Body of pancreas (tissue), 4 donors: ENCODE results near the gene PRKCB. TPM values are rescaled to one million over a fixed set of nuclear protein-coding genes. Genes with fewer than 3 reads are reported as not detected.

Source experiments
- ATAC-seq: fragments of 150-250 bp; one replicate; pipeline ENCODE4 v1.9.1; 2016
- DNase-seq, 4 donors: peaks; one replicate each; pipeline ENCODE4 v3.0.0-alpha.2; 2019
- H3K27ac ChIP-seq, 4 donors: fragments of 200-600 bp; sonication (generic); 1 replicate in 3 of 4; 2 replicates in 1 of 4; pipeline versions ENCODE4 v1.5.1 to v1.6.1; 2016 to 2019; ENCODE audit warnings: mild to moderate bottlenecking in 1 of 4, mixed read lengths in 1 of 4, moderate library complexity in 1 of 4
- H3K27me3 ChIP-seq, 2 donors: fragments of 200-600 bp; sonication (generic); one replicate each; pipeline ENCODE4 v1.6.0; 2016; ENCODE audit warnings: mild to moderate bottlenecking in 1 of 2
- H3K36me3 ChIP-seq, 2 donors: fragments of 200-600 bp; sonication (generic); replicated peaks in 1 of 2; 2 replicates each; pipeline ENCODE4 v1.5.1; 2016; ENCODE audit warnings: low read depth in 2 of 2; ENCODE audit not compliant: insufficient read depth in 1 of 2
- H3K4me1 ChIP-seq: fragments of 200-600 bp; sonication (generic); one replicate; pipeline ENCODE4 v1.6.0; 2016
- H3K4me3 ChIP-seq, 2 donors: fragments of 200-600 bp; sonication (generic); 1 replicate in 1 of 2; 2 replicates in 1 of 2; pipeline ENCODE4 v1.5.1; 2016 to 2019
- H3K9me3 ChIP-seq, 3 donors: fragments of 200-600 bp; sonication (generic); 1 replicate in 2 of 3; 2 replicates in 1 of 3; pipeline ENCODE4 v1.5.1; 2016
- POLR2A ChIP-seq, 3 donors: fragments of 450-650 bp; IDR thresholded peaks; one replicate each; pipeline ENCODE4 v1.6.1; 2016; ENCODE audit warnings: antibody characterized with exemption in 3 of 3, mild to moderate bottlenecking in 2 of 3
- WGBS, 2 donors: methylation state at CpG; one replicate each; pipeline ENCODE4 v1.1.5; 2017; 5-methylcytosine and 5-hydroxymethylcytosine counted together
- intact Hi-C: fragments of 100-400 bp; cut with DNase I; formaldehyde crosslinking; loops from one replicate; pipeline ENCODE4 v1.15.1; 2023
- total RNA-seq, 2 donors: library from RNA; depleted of rRNA; stranded (reverse); fragments of >200 nt; gene quantifications; one replicate each; pipeline ENCODE4 v1.1.0, GENCODE V29; 2016
- TF ChIP-seq, protein P1 (sequence below), 7 experiments: fragments of 450-650 bp in 4 of 7; fragments of 200-600 bp in 3 of 7; sonication (generic) in 3 of 7; IDR thresholded peaks; one replicate each; pipeline ENCODE4 v1.5.1; 2016 to 2019; ENCODE audit warnings: antibody characterized with exemption in 7 of 7

PRKCB gene
- total RNA-seq, 2 donors from 2014 or later, result 0.33 to 10.6 TPM

DNA sequence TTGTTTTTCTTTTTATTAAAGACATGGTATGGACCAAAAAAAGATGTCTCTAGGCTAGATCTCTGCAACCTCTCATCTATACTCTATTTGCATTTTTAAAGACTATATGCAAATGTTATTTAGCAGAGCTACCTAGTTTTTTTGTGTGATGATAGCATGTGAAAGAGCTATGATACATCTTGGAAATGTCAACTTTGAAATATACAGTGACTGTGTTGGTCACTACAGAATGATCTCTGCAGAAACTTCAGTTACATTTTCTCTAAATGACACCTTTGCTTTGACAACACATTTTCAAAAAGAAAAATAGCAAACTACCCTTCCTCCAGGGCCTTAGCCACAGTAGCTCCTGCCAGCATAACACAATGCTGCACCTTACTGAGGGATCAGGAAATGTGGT is 86.6 kb downstream of the PRKCB start:
- H3K4me1 ChIP-seq, result no peaks in the 10 kb centered on the region
- H3K27me3 ChIP-seq, result no peaks in the 10 kb centered on the region
- no peak for TF ChIP-seq POLR2A (IDR thresholded peaks at IDR 0.05)
- TF ChIP-seq, protein P1, sequence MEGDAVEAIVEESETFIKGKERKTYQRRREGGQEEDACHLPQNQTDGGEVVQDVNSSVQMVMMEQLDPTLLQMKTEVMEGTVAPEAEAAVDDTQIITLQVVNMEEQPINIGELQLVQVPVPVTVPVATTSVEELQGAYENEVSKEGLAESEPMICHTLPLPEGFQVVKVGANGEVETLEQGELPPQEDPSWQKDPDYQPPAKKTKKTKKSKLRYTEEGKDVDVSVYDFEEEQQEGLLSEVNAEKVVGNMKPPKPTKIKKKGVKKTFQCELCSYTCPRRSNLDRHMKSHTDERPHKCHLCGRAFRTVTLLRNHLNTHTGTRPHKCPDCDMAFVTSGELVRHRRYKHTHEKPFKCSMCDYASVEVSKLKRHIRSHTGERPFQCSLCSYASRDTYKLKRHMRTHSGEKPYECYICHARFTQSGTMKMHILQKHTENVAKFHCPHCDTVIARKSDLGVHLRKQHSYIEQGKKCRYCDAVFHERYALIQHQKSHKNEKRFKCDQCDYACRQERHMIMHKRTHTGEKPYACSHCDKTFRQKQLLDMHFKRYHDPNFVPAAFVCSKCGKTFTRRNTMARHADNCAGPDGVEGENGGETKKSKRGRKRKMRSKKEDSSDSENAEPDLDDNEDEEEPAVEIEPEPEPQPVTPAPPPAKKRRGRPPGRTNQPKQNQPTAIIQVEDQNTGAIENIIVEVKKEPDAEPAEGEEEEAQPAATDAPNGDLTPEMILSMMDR (IDR thresholded peaks at IDR 0.05), result no peak
- no peak overlapping the region for H3K4me3 ChIP-seq
- intact Hi-C loops, result no loop called here
- DNase-seq (no peak), ATAC-seq (no peak)
- H3K36me3 ChIP-seq, result no peaks in the 10 kb centered on the region
- no peaks in the 10 kb centered on the region for H3K9me3 ChIP-seq
- no peak overlapping the region for H3K27ac ChIP-seq

DNA sequence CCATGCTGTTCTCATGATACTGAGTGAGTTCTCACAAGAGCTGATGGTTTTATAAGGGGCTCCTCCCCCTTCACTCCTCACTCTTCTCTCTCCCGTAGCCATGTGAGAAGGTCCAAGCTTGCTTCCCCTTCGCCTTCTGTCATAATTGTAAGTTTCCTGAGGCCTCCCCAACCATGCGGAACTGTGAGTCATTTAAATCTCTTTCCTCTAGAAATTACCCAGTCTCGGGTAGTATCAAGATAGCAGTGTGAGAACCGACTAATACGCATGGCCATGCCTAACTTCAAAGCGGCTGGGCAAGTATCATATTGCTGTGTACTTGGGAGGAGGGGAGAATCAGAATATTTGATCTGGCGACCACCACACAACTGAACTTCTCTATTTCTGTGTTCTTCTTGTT is 88.3 kb downstream of the PRKCB start:
- H3K4me3 ChIP-seq, result no peak overlapping the region
- no peak for TF ChIP-seq POLR2A (IDR thresholded peaks at IDR 0.05)
- TF ChIP-seq, protein P1 (IDR thresholded peaks at IDR 0.05), result no peak
- no peaks in the 10 kb centered on the region for H3K27me3 ChIP-seq
- intact Hi-C loops, result no loop called here
- H3K9me3 ChIP-seq, result no peaks in the 10 kb centered on the region
- peak in 1 of 4 donors; percentile 7 for DNase-seq
- WGBS, 2 donors, result 43 to 49% methylated on average over 8 of the region's 8 CpGs
- ATAC-seq, result no peak
- H3K27ac ChIP-seq, result no peak overlapping the region
- no peaks in the 10 kb centered on the region for H3K36me3 ChIP-seq
- H3K4me1 ChIP-seq, result no peaks in the 10 kb centered on the region

DNA sequence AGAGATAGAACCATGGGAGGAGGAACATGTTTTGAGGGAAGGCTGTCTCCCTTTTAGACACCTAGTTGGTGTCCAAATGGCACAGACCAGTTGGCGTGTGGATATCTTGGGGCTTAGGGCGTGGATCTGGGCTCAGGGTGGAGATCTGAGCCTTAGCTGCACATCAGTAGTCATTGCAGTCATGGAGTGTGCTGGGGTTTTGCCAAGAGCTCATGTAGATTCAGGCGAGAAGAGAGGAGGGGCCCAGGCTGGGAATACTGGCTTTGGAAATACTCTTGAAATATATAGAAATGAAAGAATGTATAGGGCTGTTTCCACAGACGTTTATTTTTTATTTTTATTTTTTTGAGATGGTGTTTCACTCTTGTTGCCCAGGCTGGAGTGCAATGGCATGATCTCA is 92.0 kb downstream of the PRKCB start:
- Histone ChIP-seq H3K9me3 (no peaks in the 10 kb centered on the region), H3K4me3 (no peak overlapping the region), H3K27me3 (no peaks in the 10 kb centered on the region), H3K4me1 (no peaks in the 10 kb centered on the region), H3K27ac (no peak overlapping the region), H3K36me3 (no peaks in the 10 kb centered on the region)
- TF ChIP-seq, protein P1 (IDR thresholded peaks at IDR 0.05), result no peak
- no peak for TF ChIP-seq POLR2A (IDR thresholded peaks at IDR 0.05)
- intact Hi-C loops, result no loop called here
- ATAC-seq (no peak), DNase-seq (no peak)
- 21 to 34% methylated on average over 4 of the region's 4 CpGs for WGBS, 2 donors

DNA sequence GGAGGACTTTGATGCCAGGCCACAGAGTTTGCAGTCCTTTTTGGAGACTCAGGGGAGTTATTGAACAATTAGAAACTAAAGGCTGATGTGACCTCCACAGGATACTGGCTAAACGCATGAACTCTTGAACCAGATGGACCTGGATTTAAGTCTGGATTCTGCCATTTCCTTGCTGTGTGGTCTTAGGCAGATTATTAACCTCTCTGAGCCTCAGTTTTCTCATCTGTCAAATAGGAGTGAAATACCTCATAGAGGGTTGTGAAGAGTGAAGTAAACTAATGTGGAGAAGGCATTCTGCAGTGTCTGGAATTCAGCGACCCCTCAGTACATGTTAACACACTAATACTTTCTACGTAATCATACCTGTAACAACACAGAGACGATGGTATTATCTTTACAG is 93.5 kb downstream of the PRKCB start:
- no peak overlapping the region for H3K4me3 ChIP-seq
- WGBS, 2 donors, result 72 to 87% methylated on average over 4 of the region's 4 CpGs
- TF ChIP-seq, protein P1 (IDR thresholded peaks at IDR 0.05), result no peak
- TF ChIP-seq POLR2A (IDR thresholded peaks at IDR 0.05), result no peak
- ATAC-seq, result no peak
- no peak for DNase-seq
- H3K27ac ChIP-seq, result no peak overlapping the region
- H3K9me3 ChIP-seq, result no peaks in the 10 kb centered on the region
- no peaks in the 10 kb centered on the region for H3K36me3 ChIP-seq
- H3K27me3 ChIP-seq, result no peaks in the 10 kb centered on the region
- intact Hi-C loops, result no loop called here
- H3K4me1 ChIP-seq, result no peaks in the 10 kb centered on the region

DNA sequence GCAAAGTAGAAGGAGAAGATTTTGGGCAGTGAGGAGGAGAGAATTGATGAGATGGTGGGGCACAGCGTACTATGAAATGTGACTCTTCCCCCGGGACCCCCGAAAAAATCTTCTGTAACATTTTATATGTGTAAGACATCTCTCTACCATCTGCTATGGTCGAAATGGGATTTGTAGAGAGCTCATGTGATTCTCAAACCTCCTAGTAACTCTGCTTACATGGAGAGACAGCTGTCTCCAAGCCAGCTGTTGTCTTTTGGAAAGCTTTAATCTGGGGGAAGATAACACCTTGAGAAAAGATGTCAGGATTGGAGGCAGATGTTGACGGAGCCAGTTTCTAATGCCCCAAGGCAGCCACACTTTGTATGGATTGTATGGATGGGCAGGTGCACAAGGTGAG is 94.1 kb downstream of the PRKCB start:
- 44 to 57% methylated on average over 5 of the region's 5 CpGs for WGBS, 2 donors
- Histone ChIP-seq H3K27ac (no peak overlapping the region), H3K36me3 (no peaks in the 10 kb centered on the region), H3K4me3 (no peak overlapping the region), H3K4me1 (no peaks in the 10 kb centered on the region), H3K27me3 (no peaks in the 10 kb centered on the region), H3K9me3 (no peaks in the 10 kb centered on the region)
- DNase-seq, result no peak
- no peak for ATAC-seq
- TF ChIP-seq POLR2A (IDR thresholded peaks at IDR 0.05), result no peak
- TF ChIP-seq, protein P1 (IDR thresholded peaks at IDR 0.05), result no peak
- intact Hi-C loops, result no loop called here
